NCI-H1092 (cell line): ENCODE measurements around the gene ELP4.

Experiments used
- DNase-seq: peaks from one replicate; lab custom pipeline; 2025; lab: John Stamatoyannopoulos, UW

The ELP4 gene

DNA sequence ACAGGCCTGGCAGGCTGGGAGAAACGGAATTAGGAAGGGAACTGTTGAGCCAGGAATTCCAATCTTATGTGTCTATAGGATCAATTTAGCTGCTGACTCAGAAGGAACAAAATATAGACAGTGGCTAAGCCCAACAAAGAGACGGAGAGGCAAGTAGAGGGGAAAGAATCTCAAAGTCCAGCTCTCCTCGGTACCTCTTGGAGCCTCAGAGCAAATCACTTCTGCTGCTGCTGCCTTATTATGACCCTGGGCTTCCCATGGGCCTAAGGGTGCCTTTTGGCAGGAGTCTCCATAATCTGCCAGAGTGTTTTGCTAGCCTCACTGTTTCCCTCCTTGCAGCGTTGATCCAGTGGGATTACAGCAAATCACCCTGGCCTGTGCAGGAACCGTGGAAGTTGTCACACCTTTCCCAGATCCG is 269.8 kb downstream of the ELP4 start:
- DNase-seq, result no peak

DNA sequence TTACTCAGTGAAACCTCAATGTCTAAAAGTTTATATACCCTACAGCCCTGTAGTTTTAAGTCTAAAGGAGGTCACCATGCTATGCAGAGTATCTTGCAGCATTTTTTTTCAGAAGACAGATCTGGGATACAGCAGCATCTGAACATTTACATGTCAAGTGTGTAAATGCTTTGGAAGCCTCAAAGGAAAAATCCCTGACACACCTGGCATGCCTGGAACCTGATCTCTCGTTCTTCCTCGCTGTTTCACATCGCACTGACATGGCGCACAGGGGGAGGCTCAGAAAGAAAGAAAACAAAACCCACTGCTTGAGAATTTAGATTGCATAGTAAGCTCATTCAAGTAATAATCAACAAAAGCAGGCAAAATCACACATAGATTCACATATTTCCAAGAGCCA is 270.5 kb downstream of the ELP4 start:
- DNase-seq, result no peak

DNA sequence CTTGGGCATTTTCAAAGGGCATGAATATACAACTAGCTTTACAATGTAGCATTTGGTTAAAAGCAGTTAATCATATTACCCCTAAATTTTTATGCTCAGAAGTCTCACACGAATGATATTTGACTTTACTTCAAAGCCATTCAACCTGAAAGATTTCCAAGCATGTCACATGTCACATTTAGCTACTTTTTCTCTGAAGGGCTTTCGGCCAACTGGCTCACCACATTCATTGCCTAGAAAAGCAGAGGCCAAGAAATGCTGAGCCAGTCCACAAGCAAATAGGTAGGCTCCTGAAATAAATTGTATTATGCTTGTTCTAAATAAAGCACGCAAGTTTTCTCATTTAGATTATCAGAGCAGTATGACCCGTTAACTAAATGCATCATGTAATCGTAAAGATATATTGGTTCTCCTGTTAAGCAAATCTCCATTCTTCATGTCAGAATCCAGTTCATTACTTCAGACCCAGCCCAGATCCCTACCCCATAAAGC is 271.0 kb downstream of the ELP4 start:
- DNase-seq, result no peak

DNA sequence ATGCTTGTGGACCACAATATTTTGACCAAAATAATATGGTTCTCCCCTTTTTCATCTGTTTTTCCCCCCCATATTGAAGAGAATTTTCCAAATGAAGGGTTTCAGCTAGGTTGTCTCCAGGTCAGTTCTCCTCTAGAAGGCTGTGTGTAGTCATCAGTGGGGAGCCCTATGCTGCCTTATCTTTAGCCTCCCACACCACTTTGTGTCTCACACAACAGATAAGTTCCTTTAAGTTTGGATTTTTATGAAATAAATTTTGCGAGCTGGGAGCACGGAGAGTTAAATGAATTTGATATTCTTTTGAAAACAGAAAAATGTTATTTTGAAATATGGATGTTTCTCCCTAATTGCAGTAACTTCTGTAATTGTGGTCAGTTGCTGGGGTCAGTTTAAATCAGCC is 272.7 kb downstream of the ELP4 start:
- DNase-seq, result no peak

DNA sequence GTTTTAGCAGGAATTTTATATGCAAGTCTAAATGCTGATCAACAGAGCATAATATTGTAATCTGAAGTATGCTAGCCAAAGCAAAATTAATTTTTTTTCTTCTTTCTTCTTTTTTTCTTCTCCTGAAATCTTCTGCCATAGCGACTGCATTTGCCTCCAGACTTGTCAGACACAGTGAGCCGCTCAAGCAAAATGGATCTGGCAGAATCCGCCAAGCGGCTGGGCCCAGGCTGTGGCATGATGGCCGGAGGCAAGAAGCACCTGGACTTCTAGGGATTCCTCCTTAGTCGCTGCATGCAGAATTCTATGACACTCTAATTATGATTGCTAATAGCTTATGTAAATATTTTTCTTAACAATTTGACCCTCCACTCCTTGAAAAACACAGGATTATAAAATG is 273.7 kb downstream of the ELP4 start:
- DNase-seq, result no peak

DNA sequence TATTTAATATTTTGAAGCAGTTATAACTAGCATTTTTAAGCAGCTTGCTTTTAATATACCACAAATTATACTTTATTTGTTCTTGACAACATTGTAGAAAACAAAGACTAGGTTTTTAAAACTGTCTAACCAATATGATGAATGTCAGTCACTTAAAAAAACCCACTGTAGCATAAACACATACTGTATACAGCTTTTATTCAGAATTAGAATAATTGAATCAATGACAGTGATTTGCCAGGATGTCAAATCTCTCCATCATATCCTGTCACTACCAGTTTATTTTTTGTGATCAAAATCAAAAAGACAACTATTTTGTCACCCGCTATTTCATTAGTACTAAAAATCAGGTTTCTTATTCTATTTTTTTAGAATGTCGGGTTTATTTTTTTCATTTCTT is 275.0 kb downstream of the ELP4 start:
- no peak for DNase-seq

DNA sequence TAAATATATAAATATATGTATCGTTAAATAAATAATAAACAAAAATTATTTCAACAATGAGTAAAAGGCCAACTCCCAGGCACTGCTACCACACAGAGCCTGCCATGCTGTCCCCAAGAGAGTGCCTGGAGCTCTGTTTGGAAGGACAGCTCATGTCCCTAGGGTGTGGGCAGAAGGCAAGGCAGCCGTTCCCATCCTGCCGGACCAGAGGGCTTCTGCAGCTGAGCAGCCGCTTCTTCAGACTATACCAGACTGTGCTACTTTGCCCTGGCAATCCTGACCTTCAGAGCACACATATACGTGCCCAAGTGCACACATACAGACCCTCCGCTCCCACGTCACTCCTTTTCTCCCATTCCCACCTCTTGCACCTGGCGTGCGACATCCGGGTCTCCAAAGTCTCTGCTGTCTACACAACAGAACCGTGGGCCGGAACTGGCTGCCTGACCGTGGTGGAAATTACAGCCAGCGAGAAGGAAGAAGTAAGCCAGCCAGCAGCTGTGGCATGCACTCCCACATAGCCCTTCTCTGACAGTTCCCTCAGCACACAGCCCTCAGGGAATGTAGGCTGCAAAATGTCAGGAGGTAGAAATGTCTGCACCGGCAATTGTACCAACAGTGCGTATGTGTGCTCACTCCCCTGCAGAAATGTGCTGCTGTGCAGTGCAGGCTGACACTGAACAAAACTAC is 277.6 kb downstream of the ELP4 start:
- no peak for DNase-seq

DNA sequence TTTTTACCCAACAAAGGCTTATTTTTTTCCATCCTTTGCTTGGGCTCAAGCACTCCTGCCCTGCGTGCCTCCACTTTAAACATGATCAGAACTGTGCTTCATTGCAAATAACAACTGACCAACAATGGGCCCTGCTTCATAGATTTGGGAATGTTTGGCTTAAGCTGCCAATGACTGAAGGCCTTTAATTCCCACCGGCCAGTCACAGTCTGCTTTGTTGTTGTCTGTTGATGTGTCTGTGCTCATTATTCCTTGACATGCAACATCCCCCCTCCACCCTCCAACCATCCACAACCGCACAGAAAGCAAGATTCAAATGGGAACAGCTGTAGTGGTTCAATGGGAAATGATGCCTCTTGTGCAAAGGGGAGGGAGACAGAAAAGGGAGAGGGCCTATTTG is 278.5 kb downstream of the ELP4 start:
- DNase-seq, result no peak

DNA sequence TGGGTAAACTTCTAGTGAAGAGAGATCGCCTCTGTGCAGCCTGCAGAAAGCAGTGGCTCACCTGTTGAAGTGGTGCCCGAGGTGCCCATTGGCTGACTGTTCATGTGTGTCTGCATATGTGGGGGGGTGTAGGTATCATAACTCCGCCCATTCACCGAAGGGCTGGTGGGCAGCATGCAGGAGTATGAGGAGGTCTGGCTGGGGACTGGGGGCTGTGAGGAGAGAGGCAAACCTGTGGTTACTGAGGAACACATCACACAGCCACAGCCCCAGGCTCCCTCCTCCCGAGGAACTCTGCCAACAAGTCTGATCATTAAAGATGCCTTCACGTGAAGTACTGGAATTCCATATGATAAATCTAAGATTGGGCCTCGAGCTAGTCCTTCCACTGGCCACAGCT is 281.1 kb downstream of the ELP4 start:
- DNase-seq, result no peak

DNA sequence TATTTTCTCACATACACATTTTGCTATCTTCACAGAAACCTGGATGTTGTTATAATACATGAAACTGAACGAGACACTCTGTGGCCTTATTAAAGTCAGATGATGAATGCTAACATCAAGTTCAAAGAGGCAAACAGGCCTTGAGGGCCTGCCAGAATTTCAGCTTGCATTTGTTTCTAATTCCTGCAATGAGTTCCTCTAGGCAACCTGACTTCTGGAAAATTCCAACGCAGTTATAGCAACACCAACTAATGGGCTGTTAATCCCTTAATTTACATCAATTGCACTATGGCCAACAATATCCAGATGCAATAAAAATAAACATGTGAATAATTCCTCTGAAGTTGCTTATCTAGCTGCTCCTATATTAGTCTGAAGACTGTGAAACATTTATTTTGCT is 282.5 kb downstream of the ELP4 start:
- no peak for DNase-seq

DNA sequence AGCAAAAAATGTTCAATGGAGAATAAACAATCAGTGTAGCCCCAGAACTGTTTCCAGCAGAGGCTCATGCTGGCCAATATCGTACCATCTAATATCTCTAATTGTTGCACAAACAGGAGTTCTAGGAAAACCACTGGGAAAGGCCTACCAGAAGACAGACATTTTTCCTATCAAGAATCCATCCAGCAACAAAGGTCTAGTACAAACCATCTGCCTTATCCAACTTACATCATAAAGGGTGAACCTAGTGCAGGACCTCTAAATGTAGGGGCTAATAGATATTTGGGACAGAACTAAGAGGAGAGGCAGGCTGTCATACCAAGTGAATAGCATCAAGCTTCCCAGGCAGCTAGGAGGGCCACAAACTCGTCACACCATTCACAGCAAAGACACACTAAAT is 282.9 kb downstream of the ELP4 start:
- no peak for DNase-seq

DNA sequence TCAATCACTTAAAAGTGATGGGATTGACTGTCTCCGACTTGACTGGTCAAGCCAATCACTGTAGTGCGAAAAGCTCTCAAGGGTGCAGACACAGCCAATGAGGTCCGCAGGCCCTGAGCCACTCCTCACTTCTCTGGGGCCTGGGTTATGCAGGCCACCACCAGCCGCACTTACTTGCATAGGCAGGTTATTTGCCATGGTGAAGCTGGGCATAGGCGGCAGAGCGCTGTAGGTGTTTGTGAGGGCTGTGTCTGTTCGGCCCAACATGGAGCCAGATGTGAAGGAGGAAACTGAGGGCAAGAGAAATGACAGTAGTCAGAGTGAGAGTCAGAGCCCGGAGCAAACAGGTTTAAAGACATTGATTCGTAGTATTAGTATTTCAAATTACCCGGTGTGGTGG is 283.7 kb downstream of the ELP4 start:
- no peak for DNase-seq

DNA sequence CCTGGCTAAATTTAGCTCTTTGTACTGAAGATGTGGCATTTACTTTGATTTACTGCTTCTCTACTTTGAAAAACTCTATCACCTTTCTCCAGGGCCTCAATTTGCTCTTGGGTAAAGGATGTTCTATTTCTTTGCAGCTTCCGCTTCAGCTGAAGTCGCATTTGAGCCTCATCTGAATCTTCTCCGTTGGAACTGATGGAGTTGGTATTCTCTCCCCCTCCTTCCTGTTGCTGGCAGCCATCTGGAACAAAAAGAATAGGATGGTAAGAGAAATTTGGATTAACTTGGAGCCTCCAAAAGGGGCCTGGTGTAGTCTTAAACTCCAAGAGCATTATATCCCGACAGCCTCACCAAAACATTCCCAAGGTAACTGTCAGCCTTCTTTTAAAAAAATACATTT is 285.0 kb downstream of the ELP4 start:
- DNase-seq, result no peak

DNA sequence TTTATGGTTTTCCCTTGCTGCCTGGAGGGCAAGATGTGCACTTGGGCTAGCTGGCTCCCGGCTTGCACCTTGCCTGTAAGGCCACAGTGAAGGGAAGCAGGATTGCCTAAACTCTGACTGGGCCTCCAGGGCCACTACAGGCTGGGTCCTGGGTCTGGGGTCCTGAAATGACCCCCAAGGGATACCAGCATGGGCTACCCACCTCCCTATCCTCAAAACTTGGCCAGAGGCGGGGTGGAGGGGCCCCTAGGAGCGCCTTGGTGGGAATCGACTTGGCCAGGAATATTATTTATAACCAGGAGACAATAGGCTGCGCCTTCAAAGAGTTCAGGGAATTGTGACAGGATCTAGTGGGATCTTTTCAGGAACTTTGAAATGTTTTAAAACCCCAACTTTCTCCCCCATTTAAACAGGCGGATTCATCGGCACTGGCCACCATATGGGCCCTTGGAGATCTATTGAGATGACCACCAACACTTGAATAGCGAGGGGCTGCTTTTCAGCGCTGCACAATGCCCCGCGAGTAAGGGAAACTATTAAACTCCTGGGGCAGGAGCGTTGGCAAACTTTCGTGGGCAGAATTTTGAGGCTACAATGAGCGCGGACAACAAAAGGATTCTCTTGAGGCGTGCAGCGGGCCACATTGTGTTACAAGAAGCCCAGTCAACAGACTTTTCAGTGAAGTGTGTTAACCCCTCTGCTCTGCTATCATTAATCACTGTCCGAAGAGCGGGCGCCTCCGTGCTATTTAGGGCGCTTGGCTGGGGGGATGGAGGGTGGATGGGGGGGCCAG is 286.3 kb downstream of the ELP4 start:
- DNase-seq, result no peak

DNA sequence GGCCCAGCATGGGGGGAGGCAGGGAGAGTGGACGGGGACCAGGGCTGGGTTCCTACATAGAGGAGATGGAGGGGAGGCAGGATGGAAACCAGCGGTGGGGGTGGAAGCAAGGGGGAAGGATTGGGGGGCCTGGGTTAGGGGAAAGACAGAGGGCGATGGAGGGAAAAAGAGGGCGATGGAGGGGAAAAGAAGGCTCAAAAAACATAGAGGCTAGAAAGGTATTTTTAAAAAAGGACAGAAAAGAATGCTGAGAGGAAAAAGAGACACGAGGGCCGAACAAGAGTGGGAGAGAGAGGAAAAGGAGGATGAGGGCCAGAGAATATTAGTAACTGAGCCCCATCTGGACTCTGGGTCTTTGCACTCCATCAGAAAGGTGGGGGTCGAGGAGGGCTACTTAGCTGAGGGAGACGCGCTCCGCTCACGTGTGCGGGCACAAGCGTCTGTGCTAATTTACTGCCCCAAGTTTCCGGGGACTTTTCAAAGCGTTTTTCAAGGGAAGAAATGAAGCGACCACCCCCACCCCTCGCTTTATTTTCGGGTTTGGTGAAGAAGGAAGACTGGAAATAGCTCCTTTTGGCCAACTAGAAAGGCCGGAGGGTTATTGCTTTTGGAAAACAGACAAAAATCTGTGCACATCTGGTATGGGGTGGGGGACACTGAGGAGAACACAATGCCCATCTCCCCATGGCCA is 287.1 kb downstream of the ELP4 start:
- DNase-seq, result no peak

DNA sequence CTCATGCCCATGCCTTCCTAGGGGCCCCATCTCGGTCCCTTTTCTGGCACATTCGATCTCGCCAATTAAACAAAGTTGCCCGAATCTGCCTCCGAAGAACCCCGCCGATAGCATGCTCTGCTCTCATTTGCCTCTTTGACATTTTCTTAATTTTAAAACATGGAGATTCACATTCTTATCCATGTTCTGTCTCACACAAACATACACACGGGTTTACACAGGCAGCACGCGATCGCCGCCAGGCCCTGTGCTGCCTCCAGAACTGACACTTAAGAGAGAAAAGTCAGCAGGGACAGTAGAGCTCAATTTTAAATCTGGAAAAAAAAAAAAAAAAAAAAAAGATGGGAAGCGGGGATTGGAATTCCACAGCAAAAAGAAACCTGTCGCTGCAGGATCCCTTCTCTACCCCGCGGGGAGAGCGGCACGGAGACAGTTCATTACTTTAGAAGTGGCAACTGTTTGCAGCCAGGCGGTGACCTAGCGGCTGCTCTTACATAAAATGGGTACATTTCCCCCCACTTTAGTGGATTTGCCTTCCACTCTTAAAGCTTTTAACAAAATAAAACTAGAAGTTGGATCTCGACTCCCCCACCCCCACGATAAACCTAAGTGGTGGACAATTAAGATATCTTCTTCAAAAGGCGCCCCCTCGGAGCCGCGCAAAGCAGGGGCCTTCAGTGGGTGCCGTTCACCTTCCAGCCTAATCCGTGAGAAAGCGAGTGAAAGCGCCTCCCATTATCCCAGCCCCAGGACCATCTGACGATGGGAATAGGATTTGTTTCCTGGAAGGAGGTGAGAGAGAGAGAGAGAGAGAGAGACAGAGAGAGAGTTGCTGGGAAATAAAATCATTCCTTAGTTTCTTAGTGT is 287.9 kb downstream of the ELP4 start:
- DNase-seq, result no peak

DNA sequence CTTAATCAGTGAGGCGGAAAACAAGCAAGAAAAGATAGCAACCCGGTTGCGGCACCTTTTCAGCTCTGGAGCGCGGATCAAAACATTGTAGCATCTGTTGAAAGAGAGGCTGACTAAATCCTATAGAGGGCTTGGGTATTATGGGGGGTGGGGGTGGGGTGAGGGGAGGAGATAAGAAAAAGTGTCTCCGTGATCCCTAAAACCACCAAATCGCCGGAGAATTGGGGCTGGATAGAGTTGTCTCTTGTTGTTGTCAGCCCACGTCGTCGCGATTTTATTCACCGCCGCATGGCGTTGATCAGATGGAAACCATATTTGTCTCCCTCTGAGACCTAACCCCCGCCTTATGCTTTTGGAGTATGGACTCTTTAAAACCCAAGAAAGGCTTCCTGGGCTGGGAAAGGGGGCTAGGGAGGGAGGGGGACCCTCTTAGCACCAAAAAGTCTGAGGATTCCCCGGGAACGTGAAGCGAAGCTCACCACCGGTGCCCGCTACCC is 288.5 kb downstream of the ELP4 start:
- DNase-seq, result no peak

DNA sequence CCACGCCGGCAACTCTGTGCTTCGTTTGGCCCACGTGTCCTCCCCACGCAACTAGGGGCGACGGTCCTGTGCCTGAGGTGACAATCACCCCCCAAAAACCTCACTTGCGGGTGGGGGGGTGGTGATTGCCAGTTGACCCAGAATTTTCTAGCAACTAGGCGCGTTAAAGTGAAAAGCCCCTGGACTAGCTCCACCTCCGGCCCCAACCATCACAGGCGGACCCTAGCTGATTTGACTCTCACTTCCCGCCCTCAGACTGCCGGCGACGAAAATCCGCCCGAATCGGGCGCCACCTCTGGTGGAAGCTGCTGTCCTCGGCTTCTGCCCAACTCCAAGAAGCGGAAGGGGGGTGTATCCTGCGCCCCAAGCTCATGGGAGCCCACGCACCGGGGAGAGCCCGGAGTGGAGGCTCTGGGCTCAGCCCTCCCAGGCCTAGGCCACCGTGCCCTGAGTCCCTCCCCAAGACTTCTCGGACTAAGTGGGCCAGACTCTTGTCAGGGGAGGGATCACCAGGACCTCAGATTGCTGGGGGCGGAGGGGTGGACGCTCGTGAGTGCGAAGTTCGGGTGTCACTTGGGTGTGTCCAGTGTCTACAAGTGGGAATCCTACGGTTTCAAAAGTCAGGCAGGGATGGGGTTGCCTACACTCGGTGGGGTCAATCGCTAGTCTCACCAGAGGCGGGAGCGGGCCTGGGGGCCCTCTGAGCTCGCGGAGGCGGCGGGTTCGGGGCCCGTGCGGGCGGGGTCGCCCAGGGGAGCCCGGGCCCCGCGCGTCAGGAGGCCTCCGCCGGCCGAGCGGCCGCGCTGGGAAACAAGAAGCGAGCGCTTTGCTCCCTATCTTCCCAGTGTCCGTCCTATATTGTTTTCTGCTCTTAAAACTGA is 289.2 kb downstream of the ELP4 start:
- DNase-seq, result no peak

DNA sequence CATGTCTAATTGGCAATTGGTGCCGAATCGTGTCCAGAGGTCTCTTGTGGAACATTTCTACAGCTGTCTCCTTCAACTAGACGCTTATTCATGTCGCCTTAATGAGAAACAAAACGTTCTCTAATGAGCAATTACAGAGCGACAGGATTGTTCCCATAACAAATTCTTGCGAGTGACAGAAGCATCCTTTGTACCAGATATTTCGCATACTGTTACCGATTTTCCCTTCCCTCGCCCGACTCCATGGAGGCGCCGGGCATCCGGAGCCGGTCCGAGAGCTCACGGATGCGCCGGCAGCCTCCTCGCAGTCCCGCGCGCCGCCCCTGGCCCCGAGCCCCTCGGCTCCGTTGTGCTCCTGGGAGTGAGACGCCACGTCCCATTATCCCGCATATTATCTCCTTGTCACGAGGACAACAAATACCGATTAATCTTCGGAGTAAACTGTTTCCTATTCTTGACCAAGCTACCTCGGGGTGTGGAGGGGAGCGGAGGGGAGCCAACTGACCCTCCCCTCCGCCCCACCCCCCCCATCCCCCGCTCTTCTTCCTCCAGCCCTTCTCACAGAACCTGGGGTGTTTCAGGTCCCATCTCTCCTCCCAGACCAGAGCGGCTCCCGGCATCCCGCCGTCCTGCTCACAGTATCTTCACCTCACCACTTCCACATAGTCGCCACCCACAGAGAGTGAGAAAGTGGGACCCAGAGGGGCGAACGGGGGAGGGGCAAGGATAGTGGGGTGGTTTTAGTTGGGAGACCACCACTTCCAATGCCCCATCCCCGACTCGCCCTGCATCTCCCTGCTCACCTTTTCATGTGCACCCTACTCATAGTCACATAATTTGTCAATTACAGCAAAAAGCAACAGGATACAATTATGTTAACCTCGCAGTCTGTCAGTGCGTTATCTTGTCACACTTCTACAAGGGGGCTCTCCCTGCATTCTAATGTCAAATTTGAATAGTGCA is 290.1 kb downstream of the ELP4 start:
- no peak for DNase-seq
